T-helper 1 cell treated with Interleukin-12 subunit alpha and Interleukin-12 subunit beta and Interleukin-4 antibody, amounts not matched to agents 30 ng/mL and 1 ng/mL, for 36 hours (primary cell): ENCODE data around the gene YBEY. TPM values are rescaled to one million over a fixed set of nuclear protein-coding genes. Genes with fewer than 3 reads are reported as not detected.

Experiments
- intact Hi-C: fragments of 100-400 bp; cut with micrococcal nuclease; formaldehyde crosslinking; loops from one replicate; pipeline ENCODE4 v1.15.1; 2024
- total RNA-seq: library from RNA; stranded (reverse); gene quantifications from 2 replicates; pipeline ENCODE4 v1.2.3, GENCODE V29; 2022

The YBEY gene
- total RNA-seq, 1 donor from 2014 or later: 12.5 TPM

DNA sequence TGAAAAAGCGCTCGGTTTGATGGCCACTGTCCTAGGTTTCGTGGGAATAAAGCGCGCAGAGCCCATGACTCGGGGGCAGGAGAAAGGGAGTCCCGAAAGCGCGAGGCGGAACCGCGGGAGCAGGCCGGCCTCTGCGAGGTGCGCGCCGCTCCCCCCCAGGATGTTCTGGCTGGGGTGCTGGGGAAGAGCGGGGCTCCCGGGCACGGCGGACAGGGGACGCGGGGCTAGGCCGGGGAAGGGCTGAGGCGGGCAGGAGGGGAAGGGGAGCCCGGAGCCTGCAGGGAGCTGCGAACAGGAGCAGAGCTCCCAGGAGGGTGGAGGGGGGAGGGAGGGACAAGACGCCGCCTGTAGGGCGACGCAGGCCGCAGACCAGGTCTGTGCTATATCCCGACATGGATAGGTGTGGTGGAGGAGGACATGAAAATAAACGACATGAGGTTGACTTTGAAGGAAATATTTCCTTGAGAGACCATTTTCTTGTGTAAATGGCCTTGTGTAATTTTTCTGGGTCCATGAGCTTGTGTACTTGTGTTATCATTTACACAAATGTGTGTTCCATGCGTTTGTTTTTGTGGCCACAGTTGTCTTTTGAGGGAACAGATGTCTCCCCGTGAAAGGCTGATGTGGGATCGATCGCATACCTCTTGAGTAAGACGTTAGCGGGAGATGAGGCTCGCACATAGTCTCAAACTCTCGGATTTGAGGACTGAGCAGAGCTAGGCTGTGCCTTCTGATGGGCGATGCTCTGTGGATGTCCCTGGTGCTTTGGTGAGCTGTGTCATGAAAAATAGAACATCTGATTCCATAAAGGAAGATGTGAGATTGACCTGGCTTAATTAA lies 39.2 kb downstream of the YBEY start:
- intact Hi-C loops: loop anchor here (1.0 kb wide), 2 partner anchors 141 to 182 kb away; partner anchors contain the start of gene SPATC1L

DNA sequence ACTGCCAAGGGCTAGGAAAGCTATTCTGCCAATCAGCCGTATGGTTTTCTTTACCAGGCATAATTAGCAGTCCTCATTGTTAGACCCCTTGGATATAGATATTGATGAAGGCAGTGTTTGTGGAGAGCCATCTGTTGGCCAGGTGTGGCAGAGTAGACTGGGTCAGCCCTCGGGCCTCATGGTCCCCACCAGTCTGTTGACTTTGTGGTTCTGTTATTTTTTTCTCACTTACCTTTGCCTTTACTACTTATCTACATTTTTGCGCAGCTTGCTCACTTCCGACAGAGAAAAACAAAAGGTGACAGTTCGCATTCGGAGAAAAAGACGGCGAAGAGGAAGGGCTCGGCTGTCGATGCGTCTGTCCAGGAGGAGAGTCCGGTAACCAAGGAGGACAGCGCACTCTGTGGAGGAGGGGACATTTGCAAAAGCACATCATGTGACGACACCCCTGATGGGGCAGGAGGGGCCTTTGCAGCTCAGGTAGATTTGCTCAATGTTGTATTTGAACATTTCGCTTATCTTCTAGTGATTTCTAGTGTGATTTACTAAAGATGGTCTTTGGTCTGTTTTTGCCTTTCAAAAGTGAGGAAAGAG lies 40.1 kb downstream of the YBEY start:
- intact Hi-C loops: no loop called here

DNA sequence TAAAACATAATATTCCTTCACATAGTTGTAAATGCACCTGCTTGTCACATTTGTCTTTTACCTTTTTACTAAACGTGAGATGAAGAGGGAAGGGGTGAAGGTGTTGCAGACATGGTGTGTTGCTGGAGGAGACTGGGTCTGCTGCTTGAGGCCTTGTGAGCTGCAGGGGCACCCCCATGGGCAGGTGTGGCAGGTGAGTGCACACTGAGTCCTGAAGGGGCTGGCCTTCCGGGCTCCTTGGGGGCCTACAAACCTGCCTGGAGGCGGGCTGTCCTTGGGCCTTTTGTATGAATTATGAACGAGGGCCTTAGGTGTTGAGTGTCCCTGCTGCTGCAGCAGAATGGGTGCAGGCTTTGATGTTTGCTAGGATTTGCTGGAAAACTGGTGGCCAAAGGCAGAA lies 41.6 kb downstream of the YBEY start:
- intact Hi-C loops: no loop called here

DNA sequence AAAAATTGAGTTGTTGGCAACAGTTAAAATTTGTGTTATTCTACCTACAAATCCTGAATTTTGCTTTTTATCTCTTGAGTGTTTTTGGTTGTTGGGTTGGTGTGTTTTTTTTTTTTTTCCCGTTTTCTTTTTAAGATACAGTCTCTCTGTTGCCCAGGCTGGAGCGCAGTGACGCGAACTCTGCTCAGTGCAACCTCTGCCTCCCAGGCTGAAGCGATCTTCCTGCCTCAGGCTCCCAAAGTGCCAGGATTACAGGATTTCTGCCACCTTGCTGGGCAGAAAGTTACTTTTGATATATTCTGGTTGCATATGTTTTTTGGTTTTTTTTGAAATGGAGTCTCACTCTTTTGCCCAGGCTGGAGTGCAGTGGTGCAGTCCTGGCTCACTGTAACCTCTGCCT lies 42.0 kb downstream of the YBEY start:
- intact Hi-C loops: no loop called here

DNA sequence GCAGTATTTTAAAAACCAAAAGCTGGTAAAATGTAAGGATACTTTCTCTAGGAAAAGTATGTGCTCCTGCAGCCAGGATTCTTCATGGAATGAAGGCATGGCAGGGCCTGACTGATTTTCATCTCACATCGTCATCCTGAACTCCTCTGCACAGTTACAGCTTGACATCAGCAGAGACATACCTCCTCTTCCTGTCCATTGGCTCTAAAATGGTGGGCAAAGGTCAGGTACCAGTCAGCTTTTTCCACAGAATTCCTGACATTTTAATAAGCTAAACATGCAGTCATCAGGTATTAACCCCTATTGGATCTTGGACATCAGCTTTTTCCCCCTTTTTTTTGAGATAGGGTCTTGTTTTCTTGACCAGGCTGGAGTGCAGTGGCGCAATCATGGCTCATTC lies 43.7 kb downstream of the YBEY start:
- intact Hi-C loops: no loop called here

DNA sequence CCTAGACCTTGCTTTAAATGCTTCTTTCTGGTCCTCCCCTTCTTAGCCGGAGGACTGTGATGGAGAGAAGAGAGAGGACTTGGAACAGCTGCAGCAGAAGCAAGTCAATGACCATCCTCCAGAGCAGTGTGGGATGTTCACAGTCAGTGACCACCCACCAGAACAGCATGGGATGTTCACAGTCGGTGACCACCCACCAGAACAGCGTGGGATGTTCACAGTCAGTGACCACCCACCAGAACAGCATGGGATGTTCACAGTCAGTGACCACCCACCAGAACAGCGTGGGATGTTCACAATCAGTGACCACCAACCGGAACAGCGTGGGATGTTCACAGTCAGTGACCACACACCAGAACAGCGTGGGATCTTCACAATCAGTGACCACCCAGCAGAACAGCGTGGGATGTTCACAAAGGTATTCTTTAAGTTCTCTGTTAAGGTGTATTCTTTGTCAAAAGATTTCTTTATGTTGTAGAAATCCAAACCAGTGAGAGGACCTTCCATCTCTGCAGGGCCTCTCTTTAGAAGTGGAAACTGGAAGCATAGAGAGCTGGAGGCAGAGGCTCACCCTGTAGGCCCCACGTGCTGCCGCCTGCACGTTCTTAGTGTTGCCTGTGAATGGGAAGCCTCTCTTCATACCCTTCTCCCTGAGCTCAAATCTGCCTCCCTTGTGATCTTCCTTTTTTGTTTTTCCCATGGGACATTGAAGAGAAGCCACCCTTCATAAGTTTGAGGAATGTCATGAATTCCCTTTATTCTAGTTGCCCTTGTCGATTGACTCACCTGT lies 48.4 kb downstream of the YBEY start:
- intact Hi-C loops: no loop called here

DNA sequence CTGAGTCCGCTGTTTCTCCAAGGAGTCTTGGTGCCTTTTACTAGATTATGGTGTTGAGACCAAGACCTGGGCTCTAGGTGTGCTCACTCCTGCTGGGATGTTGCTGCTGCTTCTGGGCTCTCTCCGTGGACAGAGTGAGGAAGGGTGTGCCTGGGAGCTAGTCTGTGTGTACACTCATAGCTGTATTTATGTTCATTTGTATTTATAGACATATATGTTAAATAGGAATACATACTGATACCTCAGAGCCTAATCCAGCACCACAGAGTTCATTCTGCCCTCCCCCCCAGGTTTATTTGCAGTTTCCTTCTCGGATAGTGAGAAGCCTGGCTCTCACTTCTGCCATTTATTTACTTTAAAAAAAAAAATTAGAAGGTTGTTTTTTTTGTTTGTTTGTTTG lies 50.5 kb downstream of the YBEY start:
- intact Hi-C loops: no loop called here

DNA sequence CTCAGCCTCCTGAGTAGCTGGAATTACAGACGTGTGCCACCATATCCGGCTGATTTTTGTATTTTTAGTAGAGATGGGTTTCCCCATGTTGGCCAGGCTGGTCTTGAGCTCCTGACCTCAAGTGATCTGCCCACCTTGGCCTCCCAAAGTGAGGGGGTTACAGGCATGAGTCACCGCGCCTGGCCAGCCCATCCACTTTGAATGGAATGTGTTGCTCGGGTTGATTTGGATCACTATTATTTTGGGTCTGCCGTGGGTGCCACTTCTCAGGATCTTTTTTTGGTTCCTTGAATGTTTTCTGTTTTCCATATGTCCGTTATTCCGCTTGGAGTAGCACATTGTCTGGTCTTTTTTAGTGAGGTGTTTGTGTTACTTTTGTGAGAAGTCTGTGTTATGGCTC lies 54.9 kb downstream of the YBEY start:
- intact Hi-C loops: no loop called here

DNA sequence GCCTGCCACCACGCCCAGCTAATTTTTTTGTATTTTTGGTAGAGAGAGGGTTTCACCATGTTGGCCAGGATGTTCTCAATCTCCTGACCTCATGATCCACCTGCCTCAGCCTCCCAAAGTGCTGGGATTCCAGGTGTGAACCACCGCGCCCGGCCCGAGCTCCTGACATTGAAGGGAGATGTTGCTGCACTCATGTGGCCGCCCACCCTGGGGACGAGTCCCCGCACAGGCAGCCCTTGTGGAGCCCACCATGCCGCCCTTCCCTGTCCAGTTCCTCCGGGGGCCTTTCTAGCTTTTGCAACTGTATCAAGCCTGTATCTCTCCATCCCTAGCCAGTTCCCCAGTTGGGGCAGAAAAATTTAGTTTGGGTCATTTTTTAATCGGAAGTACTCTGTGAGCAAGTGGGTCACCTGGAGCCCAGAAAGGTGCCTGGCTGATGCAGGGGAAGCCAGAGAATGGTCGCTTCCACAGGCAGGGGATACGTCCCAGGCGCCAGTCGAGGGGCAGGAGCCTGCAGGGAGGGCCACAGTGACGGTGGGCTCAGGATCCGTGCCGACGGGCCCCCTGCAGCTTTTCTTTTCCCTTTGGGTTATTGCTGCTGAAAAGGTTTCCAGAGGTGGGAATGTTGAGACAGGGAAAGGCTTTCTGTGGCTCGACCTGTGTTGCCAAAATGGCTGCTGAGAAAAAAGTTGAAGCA lies 58.2 kb downstream of the YBEY start:
- intact Hi-C loops: no loop called here

DNA sequence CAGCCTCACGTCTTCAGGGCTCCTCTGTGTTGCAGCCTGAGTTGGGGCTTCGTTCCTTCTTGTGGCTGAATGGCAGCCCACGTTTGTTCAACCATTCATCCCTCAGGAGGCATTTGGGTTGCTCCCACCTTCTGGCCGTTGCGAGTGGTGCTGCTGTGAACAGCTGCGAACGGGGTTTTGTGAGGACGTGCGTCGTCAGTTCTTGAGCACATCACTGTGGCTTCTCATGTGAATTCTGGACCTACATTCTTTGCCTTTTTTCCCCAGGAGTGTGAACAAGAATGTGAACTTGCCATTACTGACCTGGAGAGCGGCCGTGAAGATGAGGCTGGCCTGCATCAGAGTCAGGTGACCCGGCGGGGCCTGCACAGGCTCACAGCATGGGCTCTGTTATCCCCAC lies 59.7 kb downstream of the YBEY start:
- intact Hi-C loops: no loop called here

DNA sequence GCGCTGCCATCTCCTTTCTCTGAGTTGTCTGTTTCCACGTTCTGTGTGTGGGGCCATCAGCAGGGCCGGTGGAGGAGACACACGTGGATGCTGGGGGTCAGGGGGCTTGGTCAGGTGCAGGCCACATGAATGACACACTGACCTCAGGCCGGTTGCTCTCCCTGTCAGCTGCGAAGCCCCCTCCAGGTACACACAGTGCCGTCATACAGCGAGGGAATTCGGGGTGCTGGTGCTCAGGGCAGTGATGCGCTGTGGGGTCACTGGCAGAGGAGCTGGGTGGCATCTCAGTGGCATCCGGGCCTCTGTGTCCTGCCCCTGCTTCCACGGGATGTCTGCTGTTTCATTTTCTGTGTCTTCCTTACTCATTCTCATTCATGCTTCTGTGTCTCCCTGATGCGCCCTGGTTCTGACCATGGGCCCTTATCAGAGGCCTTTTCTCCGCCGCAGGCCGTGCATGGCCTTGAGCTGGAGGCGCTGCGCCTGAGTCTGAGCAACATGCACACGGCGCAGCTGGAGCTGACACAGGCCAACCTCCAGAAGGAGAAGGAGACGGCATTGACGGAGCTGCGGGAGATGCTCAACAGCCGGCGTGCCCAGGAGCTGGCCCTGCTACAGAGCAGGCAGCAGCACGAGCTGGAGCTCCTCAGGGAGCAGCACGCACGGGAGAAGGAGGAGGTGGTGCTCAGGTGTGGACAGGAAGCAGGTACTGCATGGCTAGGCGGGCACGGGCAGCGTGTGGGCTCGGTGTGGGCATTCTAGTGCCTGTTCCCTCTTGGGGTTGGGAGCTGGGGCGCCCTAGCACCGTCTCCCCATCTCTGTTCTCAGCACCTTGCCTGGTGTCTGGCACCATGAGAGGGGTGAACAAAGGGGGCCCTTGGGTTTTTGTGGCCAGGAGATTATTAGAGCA lies 60.4 kb downstream of the YBEY start:
- intact Hi-C loops: no loop called here

DNA sequence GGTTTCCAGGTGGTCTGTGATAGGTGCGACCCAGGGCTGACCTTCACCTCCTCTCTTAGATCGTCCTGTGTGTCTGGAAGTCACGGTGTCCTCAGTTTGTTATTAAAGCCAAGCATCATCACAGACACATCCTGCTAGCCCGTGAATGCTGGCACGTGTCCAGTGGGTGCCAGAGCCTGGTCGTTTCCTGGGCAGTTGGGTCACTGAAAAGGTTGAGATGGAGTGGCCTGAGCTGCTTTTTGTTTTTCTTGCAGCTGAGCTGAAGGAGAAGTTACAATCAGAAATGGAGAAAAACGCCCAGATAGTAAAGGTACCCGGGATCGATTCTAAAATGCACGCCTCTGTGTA lies 61.0 kb downstream of the YBEY start:
- intact Hi-C loops: no loop called here

Other genes starting within 250 kb of the YBEY start
- gene COL6A2, start 188.2 kb upstream of the YBEY start, total RNA-seq: 2.6 and 3.9 TPM in 2 replicates
- gene FTCD, start 130.8 kb upstream of the YBEY start, total RNA-seq: 0.63 TPM in 1 of 2 replicates, not detected in the other
- 7.5 and 7.7 TPM in 2 replicates for gene SPATC1L, start 101.9 kb upstream of the YBEY start, total RNA-seq
- gene LSS, start 57.6 kb upstream of the YBEY start, total RNA-seq: 48.5 TPM in 2 replicates
- gene MCM3AP, start 731 bp upstream of the YBEY start, total RNA-seq: 106 and 114 TPM in 2 replicates
- gene C21orf58, start 37.5 kb downstream of the YBEY start, total RNA-seq: 29.3 and 30.0 TPM in 2 replicates
- 69.2 and 71.3 TPM in 2 replicates for gene PCNT, start 37.8 kb downstream of the YBEY start, total RNA-seq
- gene DIP2A, start 172.5 kb downstream of the YBEY start, total RNA-seq: 54.9 and 56.7 TPM in 2 replicates